Dendritic cell treated with granulocyte-macrophage colony-stimulating factor and Interleukin-4, amounts not matched to agents 40 ng/mL and 50 ng/mL, for 4 days (primary cell): ENCODE results near the gene CEACAM6.
"Not testable (repeated sequence)": the region's sequence is repeated elsewhere in the genome, so short reads cannot be mapped to it uniquely, and the experiment has no call there.

ENCODE experiments used
- H3K27ac Mint-ChIP-seq: one replicate; pipeline ENCODE4 v1.8.0; 2022; ENCODE audit warnings: mild to moderate bottlenecking, mixed read lengths
- H3K27me3 Mint-ChIP-seq: one replicate; pipeline ENCODE4 v1.8.0; 2022; ENCODE audit warnings: mild to moderate bottlenecking, mixed read lengths
- H3K36me3 Mint-ChIP-seq: one replicate; pipeline ENCODE4 v1.8.0; 2022; ENCODE audit warnings: low read depth, mixed read lengths
- H3K4me1 Mint-ChIP-seq: one replicate; pipeline ENCODE4 v1.8.0; 2022; ENCODE audit warnings: low read depth, mixed read lengths
- H3K4me3 Mint-ChIP-seq: one replicate; pipeline ENCODE4 v1.8.0; 2022; ENCODE audit warnings: mild to moderate bottlenecking, moderate library complexity, mixed read lengths
- H3K9me3 Mint-ChIP-seq: one replicate; pipeline ENCODE4 v1.8.0; 2022; ENCODE audit warnings: mixed read lengths
- intact Hi-C: fragments of 100-400 bp; cut with micrococcal nuclease; formaldehyde crosslinking; loops from one replicate; pipeline ENCODE4 v1.15.0; 2022

The CEACAM6 gene

GRCh38 chr19:41755328-41755913, at the start of gene CEACAM6:
CEACAM6 (plus strand) TSS chr19:41755530; CDS start chr19:41755639, 109 bp downstream.
- H3K27ac Mint-ChIP-seq: peak within 1 kb of the TSS; percentile 30
- no peak within 1 kb of the TSS for H3K4me3 Mint-ChIP-seq
- H3K27me3 Mint-ChIP-seq: peaks cover 5% of the 10 kb centered on the region
- intact Hi-C loops: loop anchor here (2.0 kb wide), 1 partner anchor 29 kb away; no protein-coding TSS in a partner anchor
- H3K9me3 Mint-ChIP-seq: no peaks in the 10 kb centered on the region
- H3K4me1 Mint-ChIP-seq: peaks cover 14% of the 10 kb centered on the region
- no peaks in the 10 kb centered on the region for H3K36me3 Mint-ChIP-seq

GRCh38 chr19:41706741-41707501, 48.4 kb upstream of the CEACAM6 start:
- Mint-ChIP-seq H3K4me3 (peak overlapping the region; percentile 72), H3K36me3 (no peaks in the 10 kb centered on the region), H3K27me3 (peaks cover 48% of the 10 kb centered on the region), H3K4me1 (peaks cover 7% of the 10 kb centered on the region), H3K27ac (no peak overlapping the region), H3K9me3 (no peaks in the 10 kb centered on the region)
- intact Hi-C loops: loop anchor here (1.0 kb wide), 1 partner anchor 39 kb away; no protein-coding TSS in a partner anchor

GRCh38 chr19:41707502-41707812, 47.9 kb upstream of the CEACAM6 start:
- Mint-ChIP-seq H3K9me3 (no peaks in the 10 kb centered on the region), H3K27me3 (peaks cover 47% of the 10 kb centered on the region), H3K4me3 (no peak overlapping the region), H3K36me3 (no peaks in the 10 kb centered on the region), H3K4me1 (peaks cover 7% of the 10 kb centered on the region), H3K27ac (no peak overlapping the region)
- intact Hi-C loops: loop anchor here (1.0 kb wide), 1 partner anchor 39 kb away; no protein-coding TSS in a partner anchor

GRCh38 chr19:41707871-41708371, 47.4 kb upstream of the CEACAM6 start:
- Mint-ChIP-seq H3K36me3 (no peaks in the 10 kb centered on the region), H3K4me1 (peaks cover 7% of the 10 kb centered on the region), H3K27me3 (peaks cover 44% of the 10 kb centered on the region)

GRCh38 chr19:41708481-41708880, 46.8 kb upstream of the CEACAM6 start, which contains the start of gene CEACAM5:
CEACAM5 (plus strand) TSS chr19:41708626; CDS start chr19:41708732, 106 bp downstream.
- H3K36me3 Mint-ChIP-seq: no peaks in the 10 kb centered on the region
- no peak within 1 kb of the TSS for H3K27ac Mint-ChIP-seq
- H3K9me3 Mint-ChIP-seq: no peaks in the 10 kb centered on the region
- intact Hi-C loops: no loop called here
- peaks cover 44% of the 10 kb centered on the region for H3K27me3 Mint-ChIP-seq
- H3K4me1 Mint-ChIP-seq: peaks cover 7% of the 10 kb centered on the region
- no peak within 1 kb of the TSS for H3K4me3 Mint-ChIP-seq

More at GRCh38 chr19:41707871-41708371, 47.4 kb upstream of the CEACAM6 start:
- intact Hi-C loops: loop anchor here (1.0 kb wide), 1 partner anchor 38 kb away; no protein-coding TSS in a partner anchor
- Mint-ChIP-seq H3K4me3 (no peak overlapping the region), H3K9me3 (no peaks in the 10 kb centered on the region), H3K27ac (no peak overlapping the region)

GRCh38 chr19:41709516-41709915, 45.8 kb upstream of the CEACAM6 start:
- H3K9me3 Mint-ChIP-seq, intact Hi-C loops, H3K36me3 Mint-ChIP-seq, H3K4me3 Mint-ChIP-seq, H3K27ac Mint-ChIP-seq, H3K4me1 Mint-ChIP-seq: not testable (repeated sequence)
- H3K27me3 Mint-ChIP-seq: peaks cover 41% of the 10 kb centered on the region

GRCh38 chr19:41709951-41710645, 45.2 kb upstream of the CEACAM6 start:
- Mint-ChIP-seq H3K4me3 (no peak overlapping the region), H3K4me1 (peaks cover 7% of the 10 kb centered on the region), H3K9me3 (no peaks in the 10 kb centered on the region), H3K27me3 (peaks cover 41% of the 10 kb centered on the region), H3K27ac (no peak overlapping the region), H3K36me3 (no peaks in the 10 kb centered on the region)
- intact Hi-C loops: no loop called here

- Mint-ChIP-seq H3K4me1 (peaks cover 6% of the 10 kb centered on the region), H3K9me3 (no peaks in the 10 kb centered on the region), H3K27ac (no peak overlapping the region), H3K4me3 (no peak overlapping the region), H3K36me3 (no peaks in the 10 kb centered on the region), H3K27me3 (peaks cover 31% of the 10 kb centered on the region)
- intact Hi-C loops: no loop called here
These were observed 43.7 kb upstream of the CEACAM6 start for GRCh38 chr19:41711376-41712261.

GRCh38 chr19:41714598-41714997, 40.7 kb upstream of the CEACAM6 start:
- H3K4me3 Mint-ChIP-seq: no peak overlapping the region
- no peak overlapping the region for H3K27ac Mint-ChIP-seq
- intact Hi-C loops: no loop called here
- H3K9me3 Mint-ChIP-seq: no peaks in the 10 kb centered on the region
- H3K4me1 Mint-ChIP-seq: no peaks in the 10 kb centered on the region
- peaks cover 19% of the 10 kb centered on the region for H3K27me3 Mint-ChIP-seq
- H3K36me3 Mint-ChIP-seq: no peaks in the 10 kb centered on the region

- Mint-ChIP-seq H3K4me1 (no peaks in the 10 kb centered on the region), H3K27me3 (peaks cover 23% of the 10 kb centered on the region), H3K9me3 (no peaks in the 10 kb centered on the region), H3K4me3 (no peak overlapping the region), H3K27ac (no peak overlapping the region), H3K36me3 (no peaks in the 10 kb centered on the region)
- intact Hi-C loops: no loop called here
These were observed 36.6 kb upstream of the CEACAM6 start for GRCh38 chr19:41718761-41719160.

- Mint-ChIP-seq H3K9me3 (no peaks in the 10 kb centered on the region), H3K36me3 (no peaks in the 10 kb centered on the region), H3K4me3 (no peak overlapping the region), H3K4me1 (no peaks in the 10 kb centered on the region), H3K27me3 (peaks cover 16% of the 10 kb centered on the region), H3K27ac (no peak overlapping the region)
- intact Hi-C loops: no loop called here
These were observed 35.2 kb upstream of the CEACAM6 start for GRCh38 chr19:41720103-41720502.

GRCh38 chr19:41726493-41726892, 28.8 kb upstream of the CEACAM6 start:
- Mint-ChIP-seq H3K4me1 (no peaks in the 10 kb centered on the region), H3K4me3 (no peak overlapping the region), H3K27ac (no peak overlapping the region), H3K9me3 (no peaks in the 10 kb centered on the region), H3K27me3 (peaks cover 14% of the 10 kb centered on the region), H3K36me3 (no peaks in the 10 kb centered on the region)
- intact Hi-C loops: no loop called here

GRCh38 chr19:41734156-41734555, 21.2 kb upstream of the CEACAM6 start:
- H3K27me3 Mint-ChIP-seq: peaks cover 6% of the 10 kb centered on the region
- H3K4me3 Mint-ChIP-seq: no peak overlapping the region
- H3K9me3 Mint-ChIP-seq: no peaks in the 10 kb centered on the region
- no peaks in the 10 kb centered on the region for H3K36me3 Mint-ChIP-seq
- no peak overlapping the region for H3K27ac Mint-ChIP-seq
- no peaks in the 10 kb centered on the region for H3K4me1 Mint-ChIP-seq
- intact Hi-C loops: no loop called here
